Stimulated activated CD4-positive, alpha-beta T cell treated with anti-CD3 and anti-CD28 coated beads, TNF-alpha, amount 100 ng/mL, for 24 hours (primary cell): ENCODE data around the gene AHRR.
"Not testable (repeated sequence)": the region's sequence is repeated elsewhere in the genome, so short reads cannot be mapped to it uniquely, and the experiment has no call there.

Source experiments
- DNase-seq, 3 experiments: peaks; one replicate each; pipeline ENCODE4 v3.0.0-alpha.2; 2020; ENCODE audit warnings: low read depth in 3 of 3

AHRR gene

GRCh38 chr5:366541-367357 lies 45.2 kb downstream of the AHRR start:
- no peak for DNase-seq

- no peak for DNase-seq
Measured at GRCh38 chr5:367358-368130, 46.0 kb downstream of the AHRR start.

- no peak for DNase-seq
Measured at GRCh38 chr5:368183-369084, 46.9 kb downstream of the AHRR start.

- no peak for DNase-seq
Measured at GRCh38 chr5:369151-369868, 47.8 kb downstream of the AHRR start.

GRCh38 chr5:369869-370236 lies 48.3 kb downstream of the AHRR start:
- DNase-seq: not testable (repeated sequence)

- no peak for DNase-seq
Measured at GRCh38 chr5:370311-370958, 48.9 kb downstream of the AHRR start.

GRCh38 chr5:370959-371810 lies 49.7 kb downstream of the AHRR start:
- no peak for DNase-seq

GRCh38 chr5:371811-372555 lies 50.5 kb downstream of the AHRR start:
- no peak for DNase-seq

GRCh38 chr5:372556-372995 lies 51.1 kb downstream of the AHRR start:
- DNase-seq: no peak

GRCh38 chr5:372996-373709 lies 51.6 kb downstream of the AHRR start:
- no peak for DNase-seq

- DNase-seq: peak; percentile 62 to 79 (median 67)
Measured at GRCh38 chr5:373710-374602, 52.4 kb downstream of the AHRR start.

GRCh38 chr5:374631-375335 lies 53.3 kb downstream of the AHRR start:
- no peak for DNase-seq

- no peak for DNase-seq
Measured at GRCh38 chr5:375336-375920, 53.9 kb downstream of the AHRR start.

- DNase-seq: no peak
Measured at GRCh38 chr5:375921-376798, 54.6 kb downstream of the AHRR start.

- DNase-seq: no peak
Measured at GRCh38 chr5:376799-377325, 55.3 kb downstream of the AHRR start.
